ENCODE results near the gene UBE2QL1.

Gene UBE2QL1

DNA sequence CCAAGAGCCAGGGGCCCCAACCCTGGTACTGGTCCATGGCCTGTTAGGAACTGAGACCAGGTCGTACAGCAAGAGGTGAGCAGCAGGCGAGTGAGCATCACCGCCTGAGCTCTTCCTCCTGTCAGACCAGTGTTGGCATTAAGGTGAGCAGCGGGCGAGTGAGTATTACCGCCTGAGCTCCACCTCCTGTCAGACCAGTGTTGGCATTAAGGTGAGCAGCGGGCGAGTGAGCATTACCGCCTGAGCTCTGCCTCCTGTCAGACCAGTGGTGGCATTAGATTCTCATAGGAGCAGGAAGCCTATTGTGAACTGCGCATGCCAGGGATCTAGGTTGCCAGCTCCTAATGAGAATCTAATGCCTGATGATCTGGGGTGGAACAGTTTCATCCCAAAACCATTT is 31.0 kb upstream of the UBE2QL1 start:
- TF ChIP-seq, protein P1, sequence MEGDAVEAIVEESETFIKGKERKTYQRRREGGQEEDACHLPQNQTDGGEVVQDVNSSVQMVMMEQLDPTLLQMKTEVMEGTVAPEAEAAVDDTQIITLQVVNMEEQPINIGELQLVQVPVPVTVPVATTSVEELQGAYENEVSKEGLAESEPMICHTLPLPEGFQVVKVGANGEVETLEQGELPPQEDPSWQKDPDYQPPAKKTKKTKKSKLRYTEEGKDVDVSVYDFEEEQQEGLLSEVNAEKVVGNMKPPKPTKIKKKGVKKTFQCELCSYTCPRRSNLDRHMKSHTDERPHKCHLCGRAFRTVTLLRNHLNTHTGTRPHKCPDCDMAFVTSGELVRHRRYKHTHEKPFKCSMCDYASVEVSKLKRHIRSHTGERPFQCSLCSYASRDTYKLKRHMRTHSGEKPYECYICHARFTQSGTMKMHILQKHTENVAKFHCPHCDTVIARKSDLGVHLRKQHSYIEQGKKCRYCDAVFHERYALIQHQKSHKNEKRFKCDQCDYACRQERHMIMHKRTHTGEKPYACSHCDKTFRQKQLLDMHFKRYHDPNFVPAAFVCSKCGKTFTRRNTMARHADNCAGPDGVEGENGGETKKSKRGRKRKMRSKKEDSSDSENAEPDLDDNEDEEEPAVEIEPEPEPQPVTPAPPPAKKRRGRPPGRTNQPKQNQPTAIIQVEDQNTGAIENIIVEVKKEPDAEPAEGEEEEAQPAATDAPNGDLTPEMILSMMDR (conservative IDR thresholded peaks at IDR 0.05; ENCODE audit: low read length): no peak
- DNase-seq (ENCODE audit: low read depth): no peak
- no peak overlapping the region for H3K4me3 ChIP-seq (ENCODE audit: low read length)

DNA sequence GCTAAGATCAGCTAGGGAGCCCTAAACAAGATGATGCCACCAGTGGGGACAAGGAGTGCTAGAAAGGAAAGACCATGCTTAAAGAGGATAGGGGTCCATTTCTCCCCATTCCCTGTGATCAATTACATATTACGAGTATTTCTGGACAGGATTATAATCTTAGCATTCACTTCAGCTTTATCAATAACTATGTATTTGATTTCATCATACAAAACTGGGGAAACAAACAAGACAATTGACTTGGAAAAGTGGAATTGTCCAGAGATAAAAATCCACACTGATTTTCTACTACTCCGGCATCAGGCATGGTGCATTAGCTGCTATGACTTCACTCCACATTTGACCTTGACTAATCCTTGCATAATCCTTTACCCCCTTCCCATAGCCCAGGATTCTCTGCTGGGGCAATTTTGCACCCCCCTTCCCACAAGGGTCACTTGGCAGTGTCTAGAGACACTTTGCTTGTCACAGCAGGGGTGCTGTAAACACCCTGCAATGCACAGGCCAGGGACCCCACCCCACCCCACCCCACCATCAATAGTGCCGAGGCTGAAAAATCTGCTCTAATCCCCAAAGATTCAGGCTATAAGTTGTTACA is 29.9 kb upstream of the UBE2QL1 start:
- H3K4me3 ChIP-seq (ENCODE audit: low read length): no peak overlapping the region
- TF ChIP-seq, protein P1 (conservative IDR thresholded peaks at IDR 0.05; ENCODE audit: low read length): no peak
- no peak for DNase-seq (ENCODE audit: low read depth)

DNA sequence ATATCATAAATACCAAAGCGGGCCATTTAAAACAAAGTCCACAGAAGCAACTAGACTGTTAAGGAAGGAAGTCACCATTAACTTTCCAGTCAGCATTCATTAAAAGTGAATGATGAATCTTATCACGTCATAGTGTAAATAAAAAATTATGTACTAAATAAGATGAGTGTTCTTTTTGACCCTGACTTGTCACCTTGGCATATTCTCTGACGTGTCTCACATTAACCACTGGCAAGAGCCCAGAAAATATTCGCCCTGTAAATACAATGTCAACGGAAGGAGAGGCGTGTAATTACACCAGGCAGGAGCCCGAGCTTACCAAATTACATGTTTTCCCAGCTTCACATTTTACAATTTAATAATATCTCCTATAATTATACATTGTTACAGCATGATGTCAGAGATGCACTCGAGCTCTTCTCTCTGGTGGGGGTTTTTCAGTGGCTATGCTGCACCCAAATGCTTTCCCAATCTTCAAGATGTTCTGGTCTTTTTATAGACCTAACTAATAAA is 29.3 kb upstream of the UBE2QL1 start:
- no peak for DNase-seq (ENCODE audit: low read depth)
- TF ChIP-seq, protein P1 (conservative IDR thresholded peaks at IDR 0.05; ENCODE audit: low read length): no peak
- no peak overlapping the region for H3K4me3 ChIP-seq (ENCODE audit: low read length)

DNA sequence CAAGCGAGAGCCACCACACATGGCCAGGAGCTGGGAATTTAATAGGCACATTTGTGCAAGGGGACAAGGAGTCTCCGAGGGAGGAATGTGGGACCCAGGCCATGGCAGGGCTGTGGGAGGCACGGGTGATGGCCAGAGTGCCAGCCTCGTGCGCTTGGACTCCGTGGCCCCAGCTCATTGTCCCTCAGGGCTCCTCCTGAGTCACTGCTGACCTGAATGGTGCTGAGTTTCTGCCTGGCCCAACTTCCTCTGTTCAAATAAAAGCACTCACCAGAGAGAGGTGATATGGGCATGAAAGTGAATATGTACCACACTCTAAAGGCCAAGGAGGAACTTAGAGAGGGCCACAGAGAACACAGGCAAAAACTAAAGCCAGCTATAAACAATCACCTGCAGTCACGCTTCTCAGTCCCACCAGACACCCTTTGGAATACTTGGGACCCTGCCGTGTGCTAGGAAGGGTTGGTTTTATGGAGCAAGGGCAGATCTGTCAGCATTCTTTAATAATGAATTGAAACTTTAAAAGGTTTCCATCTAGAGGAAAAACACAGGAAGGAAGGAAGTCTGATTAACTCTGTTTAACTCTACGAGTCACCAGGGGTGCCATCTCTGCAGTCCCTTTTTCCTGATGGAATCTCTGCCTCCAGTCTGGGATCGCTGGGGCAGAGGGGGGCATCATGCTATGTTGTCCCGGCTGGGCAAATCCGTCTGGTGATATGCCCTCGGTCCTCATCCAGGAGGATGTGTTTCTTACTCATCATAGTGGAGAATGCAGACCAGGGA is 25.1 kb upstream of the UBE2QL1 start:
- TF ChIP-seq, protein P1 (conservative IDR thresholded peaks at IDR 0.05; ENCODE audit: low read length): no peak
- H3K4me3 ChIP-seq (ENCODE audit: low read length): no peak overlapping the region
- DNase-seq (ENCODE audit: low read depth): no peak

DNA sequence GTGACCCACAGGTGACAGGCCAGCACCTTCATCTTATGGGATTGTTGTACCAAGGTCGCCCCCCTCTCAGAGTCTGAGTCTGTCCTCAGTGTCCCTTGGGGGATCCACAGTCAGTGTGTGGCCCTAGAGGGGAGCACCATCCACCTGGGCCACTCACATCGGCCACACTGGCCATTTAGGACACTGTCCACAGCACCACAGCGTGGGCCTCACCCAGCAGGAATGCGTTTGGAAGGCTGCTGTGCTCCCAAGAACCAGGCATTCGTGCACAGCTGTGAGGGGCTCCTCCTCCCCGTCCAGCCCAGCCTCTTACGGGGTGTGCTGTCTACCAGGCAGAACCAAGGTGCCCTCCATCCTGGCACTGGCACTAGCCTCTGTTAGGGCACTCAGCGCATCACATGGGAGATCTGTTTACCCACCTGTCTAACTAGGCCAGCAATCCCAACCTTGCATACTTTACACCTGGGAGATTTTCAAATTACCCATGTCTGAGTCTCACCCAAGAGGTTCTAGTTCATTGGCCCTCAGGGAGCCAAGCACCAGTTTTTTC is 24.5 kb upstream of the UBE2QL1 start:
- TF ChIP-seq, protein P1 (conservative IDR thresholded peaks at IDR 0.05; ENCODE audit: low read length): no peak
- H3K4me3 ChIP-seq (ENCODE audit: low read length): no peak overlapping the region
- no peak for DNase-seq (ENCODE audit: low read depth)

DNA sequence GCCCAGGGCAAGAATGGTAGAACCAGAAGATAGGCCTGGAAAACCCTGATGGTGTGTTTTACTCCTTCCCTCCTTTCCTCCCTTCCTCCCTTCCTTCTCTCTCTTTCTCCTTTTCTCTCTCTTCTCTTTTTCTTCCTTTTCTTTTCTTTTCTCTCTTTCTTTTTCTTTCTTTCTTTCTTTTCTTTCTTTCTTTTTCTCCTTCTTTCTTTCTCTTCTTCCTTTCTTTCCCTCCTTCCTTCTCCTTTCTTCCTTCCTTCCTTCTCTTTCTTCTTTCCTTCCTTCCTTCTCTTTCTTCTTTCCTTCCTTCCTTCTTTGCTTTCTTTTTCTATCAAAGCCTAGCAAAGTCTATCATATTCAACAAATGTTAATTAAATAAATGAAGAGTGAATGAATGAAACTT is 24.0 kb upstream of the UBE2QL1 start:
- TF ChIP-seq, protein P1 (conservative IDR thresholded peaks at IDR 0.05; ENCODE audit: low read length): no peak
- no peak overlapping the region for H3K4me3 ChIP-seq (ENCODE audit: low read length)
- no peak for DNase-seq (ENCODE audit: low read depth)

All from AG10803 (cell line).